HepG2 (cell line): ENCODE data around the gene NTN3. TPM values are rescaled to one million over a fixed set of nuclear protein-coding genes. Genes with fewer than 3 reads are reported as not detected.

Experiments
- NCOA2 ChIP-seq: sonication (generic); formaldehyde crosslinking; IDR thresholded peaks from 2 replicates; pipeline ENCODE4 v1.8.0; 2022; ENCODE audit warnings: inconsistent platforms
- NR2C2 ChIP-seq: sonication (generic); formaldehyde crosslinking; IDR thresholded peaks from 2 replicates; pipeline ENCODE4 v1.4.0; 2020; ENCODE audit warnings: missing genetic modification reagents, mild to moderate bottlenecking, moderate library complexity, borderline replicate concordance
- TBL1XR1 ChIP-seq: fragments of 150-350 bp; IDR thresholded peaks from 2 replicates; pipeline ENCODE4 v1.6.1; 2014; ENCODE audit warnings: borderline replicate concordance, low read length; ENCODE audit not compliant: partially characterized antibody
- YY1 ChIP-seq: IDR thresholded peaks from 2 replicates; pipeline ENCODE4 v1.6.1; 2011; ENCODE audit warnings: low read length, low read depth, moderate library complexity, mild to moderate bottlenecking; ENCODE audit not compliant: insufficient read depth, insufficient replicate concordance
- ZMYM4 ChIP-seq: sonication (generic); formaldehyde crosslinking; IDR thresholded peaks from 2 replicates; pipeline ENCODE4 v1.8.1; 2023; ENCODE audit warnings: mild to moderate bottlenecking, missing genetic modification reagents
- ZNF280D ChIP-seq: sonication (generic); formaldehyde crosslinking; IDR thresholded peaks from 2 replicates; pipeline ENCODE4 v1.5.1; 2020; ENCODE audit warnings: mild to moderate bottlenecking, missing genetic modification reagents
- ZNF670 ChIP-seq: sonication (generic); formaldehyde crosslinking; IDR thresholded peaks from 2 replicates; pipeline ENCODE4 v1.8.0; 2022; ENCODE audit warnings: mild to moderate bottlenecking, missing genetic modification reagents, borderline replicate concordance
- polyA plus RNA-seq, 8 experiments: library from polyadenylated mRNA; depleted of rRNA in 3 of 8; stranded (reverse) in 7 of 8; unstranded in 1 of 8; fragments of >200 nt; fragmentation: Illumina TruSeq in 4 of 8; extraction: Trizol in 4 of 8; gene quantifications; 2 replicates each; pipeline versions ENCODE4 v1.2.1 to v1.2.3, GENCODE V29; 2011 to 2016; ENCODE audit warnings: low read depth in 4 of 8, missing spikeins in 1 of 8, mixed read lengths in 1 of 8; ENCODE audit not compliant: insufficient read depth in 1 of 8
- total RNA-seq, 5 experiments: library from RNA; depleted of rRNA; stranded (reverse); fragments of >200 nt; fragmentation: Illumina TruSeq; extraction: Trizol; gene quantifications; 2 replicates each; pipeline ENCODE4 v1.2.3, GENCODE V29; 2016; ENCODE audit warnings: low read depth in 1 of 5
- TF ChIP-seq, protein P1 (sequence below): sonication (generic); formaldehyde crosslinking; IDR thresholded peaks from 2 replicates; pipeline ENCODE4 v1.5.0; 2020; ENCODE audit warnings: mild to moderate bottlenecking, missing genetic modification reagents
- TF ChIP-seq, protein P2 (sequence below): sonication (generic); formaldehyde crosslinking; IDR thresholded peaks from 2 replicates; pipeline ENCODE4 v1.5.1; 2020; ENCODE audit warnings: missing genetic modification reagents, mild to moderate bottlenecking, borderline replicate concordance
- TF ChIP-seq, protein P3 (sequence below): sonication (generic); formaldehyde crosslinking; IDR thresholded peaks from 2 replicates; pipeline ENCODE4 v1.5.0; 2020; ENCODE audit warnings: mild to moderate bottlenecking, missing genetic modification reagents, borderline replicate concordance

NTN3 gene
- total and polyA plus RNA-seq, 2 of the 13 experiments (the other 11 are each of a cell fraction or from before 2014, with no cell fraction given) = 0.09 to 0.20 TPM

DNA sequence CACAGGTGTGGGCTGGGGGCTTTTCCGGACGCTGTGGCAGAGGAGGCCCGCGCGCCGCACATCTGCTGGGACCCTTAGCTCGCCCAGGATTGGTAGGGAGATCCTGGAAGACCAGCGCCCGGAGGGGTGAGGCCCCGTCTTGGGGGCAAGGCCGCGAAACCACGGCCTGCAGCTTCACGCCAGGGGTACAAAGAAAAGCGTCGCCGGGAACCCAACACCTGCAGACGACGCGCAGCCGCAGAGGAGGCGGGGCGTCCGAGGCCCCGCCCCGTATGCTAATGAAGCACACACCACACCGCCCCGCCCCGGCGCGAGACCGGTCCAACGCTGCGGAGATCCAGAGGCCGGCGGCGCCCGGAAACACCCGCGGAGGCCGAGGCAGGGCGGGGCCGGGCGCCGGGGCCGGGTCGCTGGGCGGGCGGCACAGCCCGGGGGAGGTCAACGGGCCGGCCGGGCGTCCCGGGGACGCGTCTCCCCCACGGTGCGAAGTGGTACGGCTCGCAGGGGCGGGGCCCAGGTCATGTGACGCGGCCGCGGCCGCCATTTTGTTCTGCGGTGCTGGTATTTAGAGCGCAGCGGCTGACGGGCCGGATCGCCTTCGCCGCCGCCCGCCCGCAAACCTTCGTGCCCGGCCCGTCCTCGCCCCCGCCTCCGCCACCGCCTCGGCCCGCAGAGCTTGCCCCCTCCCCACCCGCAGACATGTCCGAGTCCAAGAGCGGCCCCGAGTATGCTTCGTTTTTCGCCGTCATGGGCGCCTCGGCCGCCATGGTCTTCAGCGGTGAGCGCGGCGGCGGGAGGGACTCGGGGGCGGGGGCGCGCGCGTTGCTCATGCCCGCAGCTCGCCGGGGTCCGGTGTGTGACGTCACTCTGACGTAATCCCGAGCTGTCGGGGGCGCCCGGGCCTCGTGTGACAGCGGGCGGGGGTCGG is 42.6 kb downstream of the NTN3 start, which contains the start of gene ATP6V0C (continued):
- peak; percentile 98 for TF ChIP-seq YY1
- TF ChIP-seq, protein P1, sequence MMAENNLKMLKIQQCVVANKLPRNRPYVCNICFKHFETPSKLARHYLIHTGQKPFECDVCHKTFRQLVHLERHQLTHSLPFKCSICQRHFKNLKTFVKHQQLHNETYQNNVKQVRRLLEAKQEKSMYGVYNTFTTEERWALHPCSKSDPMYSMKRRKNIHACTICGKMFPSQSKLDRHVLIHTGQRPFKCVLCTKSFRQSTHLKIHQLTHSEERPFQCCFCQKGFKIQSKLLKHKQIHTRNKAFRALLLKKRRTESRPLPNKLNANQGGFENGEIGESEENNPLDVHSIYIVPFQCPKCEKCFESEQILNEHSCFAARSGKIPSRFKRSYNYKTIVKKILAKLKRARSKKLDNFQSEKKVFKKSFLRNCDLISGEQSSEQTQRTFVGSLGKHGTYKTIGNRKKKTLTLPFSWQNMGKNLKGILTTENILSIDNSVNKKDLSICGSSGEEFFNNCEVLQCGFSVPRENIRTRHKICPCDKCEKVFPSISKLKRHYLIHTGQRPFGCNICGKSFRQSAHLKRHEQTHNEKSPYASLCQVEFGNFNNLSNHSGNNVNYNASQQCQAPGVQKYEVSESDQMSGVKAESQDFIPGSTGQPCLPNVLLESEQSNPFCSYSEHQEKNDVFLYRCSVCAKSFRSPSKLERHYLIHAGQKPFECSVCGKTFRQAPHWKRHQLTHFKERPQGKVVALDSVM (CRISPR knock-in tag) = peak; percentile 70; the same call in 1 of the 2 replicates
- peak; percentile 2; the same call in 1 of the 2 replicates for TF ChIP-seq ZNF280D
- peak; percentile 30; the same call in 1 of the 2 replicates for TF ChIP-seq NCOA2 (CRISPR knock-in tag)
- TF ChIP-seq, protein P2, sequence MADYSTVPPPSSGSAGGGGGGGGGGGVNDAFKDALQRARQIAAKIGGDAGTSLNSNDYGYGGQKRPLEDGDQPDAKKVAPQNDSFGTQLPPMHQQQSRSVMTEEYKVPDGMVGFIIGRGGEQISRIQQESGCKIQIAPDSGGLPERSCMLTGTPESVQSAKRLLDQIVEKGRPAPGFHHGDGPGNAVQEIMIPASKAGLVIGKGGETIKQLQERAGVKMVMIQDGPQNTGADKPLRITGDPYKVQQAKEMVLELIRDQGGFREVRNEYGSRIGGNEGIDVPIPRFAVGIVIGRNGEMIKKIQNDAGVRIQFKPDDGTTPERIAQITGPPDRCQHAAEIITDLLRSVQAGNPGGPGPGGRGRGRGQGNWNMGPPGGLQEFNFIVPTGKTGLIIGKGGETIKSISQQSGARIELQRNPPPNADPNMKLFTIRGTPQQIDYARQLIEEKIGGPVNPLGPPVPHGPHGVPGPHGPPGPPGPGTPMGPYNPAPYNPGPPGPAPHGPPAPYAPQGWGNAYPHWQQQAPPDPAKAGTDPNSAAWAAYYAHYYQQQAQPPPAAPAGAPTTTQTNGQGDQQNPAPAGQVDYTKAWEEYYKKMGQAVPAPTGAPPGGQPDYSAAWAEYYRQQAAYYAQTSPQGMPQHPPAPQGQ (CRISPR knock-in tag) = 0 out of 2 replicates have a peak, but pooled peaks have one; percentile 31
- peak; percentile 47; the same call in 1 of the 2 replicates for TF ChIP-seq ZNF670 (CRISPR knock-in tag)
- TF ChIP-seq NR2C2 (CRISPR knock-in tag) = peak; percentile 70
- TF ChIP-seq, protein P3, sequence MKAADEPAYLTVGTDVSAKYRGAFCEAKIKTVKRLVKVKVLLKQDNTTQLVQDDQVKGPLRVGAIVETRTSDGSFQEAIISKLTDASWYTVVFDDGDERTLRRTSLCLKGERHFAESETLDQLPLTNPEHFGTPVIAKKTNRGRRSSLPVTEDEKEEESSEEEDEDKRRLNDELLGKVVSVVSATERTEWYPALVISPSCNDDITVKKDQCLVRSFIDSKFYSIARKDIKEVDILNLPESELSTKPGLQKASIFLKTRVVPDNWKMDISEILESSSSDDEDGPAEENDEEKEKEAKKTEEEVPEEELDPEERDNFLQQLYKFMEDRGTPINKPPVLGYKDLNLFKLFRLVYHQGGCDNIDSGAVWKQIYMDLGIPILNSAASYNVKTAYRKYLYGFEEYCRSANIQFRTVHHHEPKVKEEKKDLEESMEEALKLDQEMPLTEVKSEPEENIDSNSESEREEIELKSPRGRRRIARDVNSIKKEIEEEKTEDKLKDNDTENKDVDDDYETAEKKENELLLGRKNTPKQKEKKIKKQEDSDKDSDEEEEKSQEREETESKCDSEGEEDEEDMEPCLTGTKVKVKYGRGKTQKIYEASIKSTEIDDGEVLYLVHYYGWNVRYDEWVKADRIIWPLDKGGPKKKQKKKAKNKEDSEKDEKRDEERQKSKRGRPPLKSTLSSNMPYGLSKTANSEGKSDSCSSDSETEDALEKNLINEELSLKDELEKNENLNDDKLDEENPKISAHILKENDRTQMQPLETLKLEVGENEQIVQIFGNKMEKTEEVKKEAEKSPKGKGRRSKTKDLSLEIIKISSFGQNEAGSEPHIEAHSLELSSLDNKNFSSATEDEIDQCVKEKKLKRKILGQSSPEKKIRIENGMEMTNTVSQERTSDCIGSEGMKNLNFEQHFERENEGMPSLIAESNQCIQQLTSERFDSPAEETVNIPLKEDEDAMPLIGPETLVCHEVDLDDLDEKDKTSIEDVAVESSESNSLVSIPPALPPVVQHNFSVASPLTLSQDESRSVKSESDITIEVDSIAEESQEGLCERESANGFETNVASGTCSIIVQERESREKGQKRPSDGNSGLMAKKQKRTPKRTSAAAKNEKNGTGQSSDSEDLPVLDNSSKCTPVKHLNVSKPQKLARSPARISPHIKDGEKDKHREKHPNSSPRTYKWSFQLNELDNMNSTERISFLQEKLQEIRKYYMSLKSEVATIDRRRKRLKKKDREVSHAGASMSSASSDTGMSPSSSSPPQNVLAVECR (CRISPR knock-in tag) = peak; percentile 54
- peak; percentile 20; the same call in 1 of the 2 replicates for TF ChIP-seq ZMYM4 (CRISPR knock-in tag)
- TF ChIP-seq TBL1XR1 = no peak
